Panc1 (cell line): ENCODE results near the gene RBM5. TPM values are rescaled to one million over a fixed set of nuclear protein-coding genes. Genes with fewer than 3 reads are reported as not detected.

Source experiments
- ATAC-seq: fragments of 200-7000 bp; cut with Tn5 transposase; 2 replicates; pipeline ENCODE4 v1.9.1; 2020; ENCODE audit warnings: mild to moderate bottlenecking, moderate library complexity
- BruUV-seq: library from RNA; stranded (reverse); fragments of 400-500 nt; replicated peaks from 2 replicates; lab custom pipeline; 2021; lab: Mats Ljungman, UMichigan
- CTCF ChIA-PET: fragments of 300-600 bp; sonication (Branson Sonifier 250); formaldehyde crosslinking; loops from one replicate; lab custom pipeline; 2022; ENCODE audit warnings: antibody characterized with exemption; lab: Charles Lee
- POLR2A ChIA-PET: fragments of 300-600 bp; sonication (Branson Sonifier 250); formaldehyde crosslinking; loops from one replicate; lab custom pipeline; 2022; ENCODE audit warnings: antibody characterized with exemption; lab: Charles Lee
- DNase-seq: peaks from one replicate; pipeline ENCODE4 v3.0.0-alpha.2; 2010; ENCODE audit warnings: low read depth, low spot score
- H3K27ac ChIP-seq: 2 replicates; pipeline ENCODE4 v1.5.1; 2011; ENCODE audit warnings: mild to moderate bottlenecking, low read length, inconsistent platforms
- H3K27me3 ChIP-seq: fragments of 200-500 bp; sonication (Bioruptor generic); 2 replicates; pipeline ENCODE4 v1.6.0; 2014; ENCODE audit warnings: low read length, inconsistent platforms; ENCODE audit not compliant: control insufficient read depth, insufficient read depth
- H3K36me3 ChIP-seq: fragments of 200-500 bp; sonication (Bioruptor generic); 2 replicates; pipeline ENCODE4 v1.5.1; 2014; ENCODE audit warnings: inconsistent platforms, mild to moderate bottlenecking, low read length, moderate library complexity; ENCODE audit not compliant: control insufficient read depth, insufficient read depth
- H3K4me1 ChIP-seq: 2 replicates; pipeline ENCODE4 v1.5.1; 2011; ENCODE audit warnings: inconsistent platforms, mild to moderate bottlenecking, low read length, moderate library complexity; ENCODE audit not compliant: control insufficient read depth, insufficient read depth
- H3K4me3 ChIP-seq, 2 experiments: 2 replicates each; pipeline ENCODE4 v1.5.1; 2011 to 2012; ENCODE audit warnings: low read depth in 2 of 2, low read length in 2 of 2, mild to moderate bottlenecking in 2 of 2, inconsistent platforms in 1 of 2, moderate library complexity in 1 of 2
- H3K9me3 ChIP-seq: fragments of 200-500 bp; sonication (Bioruptor generic); 2 replicates; pipeline ENCODE4 v1.5.1; 2014; ENCODE audit warnings: low read depth, mild to moderate bottlenecking, inconsistent platforms, low read length, moderate library complexity; ENCODE audit not compliant: control insufficient read depth, insufficient read depth
- POLR2AphosphoS5 ChIP-seq: IDR thresholded peaks from 2 replicates; pipeline ENCODE4 v1.6.1; 2012; ENCODE audit warnings: mild to moderate bottlenecking, low read depth, low read length, moderate library complexity
- REST ChIP-seq, 2 experiments: IDR thresholded peaks; 2 replicates each; pipeline ENCODE4 v1.6.1; 2011 to 2012; ENCODE audit warnings: low read depth in 2 of 2, control low read depth in 1 of 2, low read length in 1 of 2, mild to moderate bottlenecking in 1 of 2, moderate library complexity in 1 of 2; ENCODE audit not compliant: insufficient read depth in 1 of 2
- SIN3A ChIP-seq: IDR thresholded peaks from 2 replicates; pipeline ENCODE4 v1.6.1; 2012; ENCODE audit warnings: low read depth, mild to moderate bottlenecking, low read length, moderate library complexity, borderline replicate concordance; ENCODE audit not compliant: insufficient read depth
- TCF7L2 ChIP-seq: IDR thresholded peaks from 2 replicates; pipeline ENCODE4 v1.6.1; 2011; ENCODE audit warnings: mild to moderate bottlenecking, low read depth, low read length, inconsistent platforms
- in situ Hi-C: cut with HindIII; loops from 2 replicates; pipeline ENCODE4 v1.10.0; 2016; ENCODE audit warnings: low sequenced_read_pairs, low pct_unique_long_range_greater_than_20kb
- intact Hi-C: fragments of 100-400 bp; cut with micrococcal nuclease; formaldehyde crosslinking; loops from one replicate; pipeline ENCODE4 v1.10.0; 2022; ENCODE audit not compliant: unreplicated experiment
- total RNA-seq: library from RNA; stranded (reverse); gene quantifications from one replicate; pipeline ENCODE4 v1.2.1, GENCODE V29; 2021; ENCODE audit not compliant: unreplicated experiment
- TF ChIP-seq, protein P1 (sequence below): fragments of 450-650 bp; IDR thresholded peaks from 2 replicates; pipeline ENCODE4 v1.5.1; 2017; ENCODE audit warnings: mild to moderate bottlenecking

RBM5 gene
- total RNA-seq, 1 experiment from 2014 or later = 86.6 TPM

DNA sequence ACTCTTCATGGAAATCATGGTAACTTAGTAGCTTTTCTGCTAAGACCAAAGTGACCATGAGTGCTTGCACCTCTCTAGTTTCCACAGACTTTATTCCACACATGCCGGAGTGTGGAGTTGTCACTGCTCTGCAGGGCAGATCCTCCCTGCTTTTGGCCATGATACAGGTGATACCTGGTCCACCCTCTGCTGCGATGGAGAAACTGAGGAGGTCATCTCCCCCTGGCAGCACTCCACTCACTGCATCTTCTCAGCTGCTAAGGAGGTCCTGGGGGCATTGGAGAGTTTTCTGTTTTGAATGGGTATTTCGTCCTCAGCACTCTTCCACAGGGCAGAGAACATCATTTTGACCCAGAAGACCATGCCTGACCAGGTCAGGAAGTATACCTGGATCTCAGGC lies 31.1 kb downstream of the RBM5 start:
- in situ Hi-C loops = no loop called here
- Histone ChIP-seq H3K4me3 (no peak overlapping the region), H3K4me1 (peaks cover 18% of the 10 kb centered on the region), H3K27ac (no peak overlapping the region), H3K36me3 (peaks cover 11% of the 10 kb centered on the region), H3K9me3 (no peaks in the 10 kb centered on the region), H3K27me3 (no peaks in the 10 kb centered on the region)
- BruUV-seq = no TSS peak
- intact Hi-C loops = no loop called here
- ATAC-seq (no peak), DNase-seq (no peak)
- CTCF ChIA-PET = interaction anchor here (0.7 kb wide), 1 partner anchor 10 kb away, joined by 3 read pairs; no protein-coding TSS in a partner anchor
- POLR2A ChIA-PET = no interaction called here
- TF ChIP-seq, protein P1, sequence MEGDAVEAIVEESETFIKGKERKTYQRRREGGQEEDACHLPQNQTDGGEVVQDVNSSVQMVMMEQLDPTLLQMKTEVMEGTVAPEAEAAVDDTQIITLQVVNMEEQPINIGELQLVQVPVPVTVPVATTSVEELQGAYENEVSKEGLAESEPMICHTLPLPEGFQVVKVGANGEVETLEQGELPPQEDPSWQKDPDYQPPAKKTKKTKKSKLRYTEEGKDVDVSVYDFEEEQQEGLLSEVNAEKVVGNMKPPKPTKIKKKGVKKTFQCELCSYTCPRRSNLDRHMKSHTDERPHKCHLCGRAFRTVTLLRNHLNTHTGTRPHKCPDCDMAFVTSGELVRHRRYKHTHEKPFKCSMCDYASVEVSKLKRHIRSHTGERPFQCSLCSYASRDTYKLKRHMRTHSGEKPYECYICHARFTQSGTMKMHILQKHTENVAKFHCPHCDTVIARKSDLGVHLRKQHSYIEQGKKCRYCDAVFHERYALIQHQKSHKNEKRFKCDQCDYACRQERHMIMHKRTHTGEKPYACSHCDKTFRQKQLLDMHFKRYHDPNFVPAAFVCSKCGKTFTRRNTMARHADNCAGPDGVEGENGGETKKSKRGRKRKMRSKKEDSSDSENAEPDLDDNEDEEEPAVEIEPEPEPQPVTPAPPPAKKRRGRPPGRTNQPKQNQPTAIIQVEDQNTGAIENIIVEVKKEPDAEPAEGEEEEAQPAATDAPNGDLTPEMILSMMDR = no peak
- no peak for TF ChIP-seq TCF7L2
- no peak for TF ChIP-seq SIN3A
- no peak for TF ChIP-seq POLR2AphosphoS5
- no peak for TF ChIP-seq REST (IDR thresholded peaks at IDR 0.05; ENCODE audit: insufficient read depth in 1 of 2, low read depth in 2 of 2, low read length in 1 of 2)

GRCh38 chr3:50120364-50121071 lies 31.8 kb downstream of the RBM5 start:
- H3K4me1 ChIP-seq = peaks cover 21% of the 10 kb centered on the region
- ChIA-PET CTCF (interaction anchor here (0.6 to 0.7 kb wide), 2 partner anchors 10 to 125 kb away, joined by 3 read pairs; no protein-coding TSS in a partner anchor), POLR2A (interaction anchor here (0.5 to 0.6 kb wide), 2 partner anchors 21 to 106 kb away, joined by 4 to 8 read pairs; no protein-coding TSS in a partner anchor)
- intact Hi-C loops (loop anchor here (1.0 kb wide), 1 partner anchor 69 kb away; no protein-coding TSS in a partner anchor), in situ Hi-C loops (no loop called here)
- peaks cover 7% of the 10 kb centered on the region for H3K36me3 ChIP-seq
- TF ChIP-seq SIN3A (no peak), REST (IDR thresholded peaks at IDR 0.05; ENCODE audit: insufficient read depth in 1 of 2, low read depth in 2 of 2, low read length in 1 of 2) (no peak), POLR2AphosphoS5 (peak; percentile 12; the same call in 1 of the 2 replicates)
- TF ChIP-seq, protein P1 = no peak
- H3K27ac ChIP-seq = no peak overlapping the region
- DNase-seq = no peak
- no peaks in the 10 kb centered on the region for H3K9me3 ChIP-seq
- H3K4me3 ChIP-seq = no peak overlapping the region
- ATAC-seq = no peak
- no peaks in the 10 kb centered on the region for H3K27me3 ChIP-seq
- BruUV-seq = no TSS peak
